ENCODE measurements around the gene HTRA3. TPM values are rescaled to one million over a fixed set of nuclear protein-coding genes. Genes with fewer than 3 reads are reported as not detected.

HTRA3 gene
- total RNA-seq, 1 experiment from 2014 or later: not detected

- TF ChIP-seq CTCF (IDR thresholded peaks at IDR 0.05; ENCODE audit: unreplicated experiment): no peak
- no peak overlapping the region for H3K4me3 Mint-ChIP-seq (ENCODE audit: low read depth, unreplicated experiment)
- H3K27me3 Mint-ChIP-seq (ENCODE audit: unreplicated experiment): peaks cover under 1% of the 10 kb centered on the region
- DNase-seq: no peak
- H3K9me3 Mint-ChIP-seq (ENCODE audit: low read depth, unreplicated experiment): peaks cover 3% of the 10 kb centered on the region
- CTCF ChIA-PET: no interaction called here
- no TSS peak for BruUV-seq (replicated peaks)
- no peak overlapping the region for H3K27ac Mint-ChIP-seq (ENCODE audit: unreplicated experiment)
- H3K36me3 Mint-ChIP-seq (ENCODE audit: insufficient read depth, unreplicated experiment): no peaks in the 10 kb centered on the region
- intact Hi-C loops (cut with micrococcal nuclease; ENCODE audit: unreplicated experiment): no loop called here
- no peaks in the 10 kb centered on the region for H3K4me1 Mint-ChIP-seq (ENCODE audit: low read depth, unreplicated experiment)
Measured at GRCh38 chr4:8322794-8323704, 53.5 kb downstream of the HTRA3 start.

- H3K27me3 Mint-ChIP-seq (ENCODE audit: unreplicated experiment): peaks cover 11% of the 10 kb centered on the region
- CTCF ChIA-PET: no interaction called here
- DNase-seq: no peak
- H3K4me3 Mint-ChIP-seq (ENCODE audit: low read depth, unreplicated experiment): no peak overlapping the region
- peaks cover 3% of the 10 kb centered on the region for H3K9me3 Mint-ChIP-seq (ENCODE audit: low read depth, unreplicated experiment)
- no peaks in the 10 kb centered on the region for H3K36me3 Mint-ChIP-seq (ENCODE audit: insufficient read depth, unreplicated experiment)
- H3K27ac Mint-ChIP-seq (ENCODE audit: unreplicated experiment): no peak overlapping the region
- BruUV-seq (replicated peaks): no TSS peak
- no peak for TF ChIP-seq CTCF (IDR thresholded peaks at IDR 0.05; ENCODE audit: unreplicated experiment)
- intact Hi-C loops (cut with micrococcal nuclease; ENCODE audit: unreplicated experiment): no loop called here
- H3K4me1 Mint-ChIP-seq (ENCODE audit: low read depth, unreplicated experiment): no peaks in the 10 kb centered on the region
Measured at GRCh38 chr4:8323947-8324555, 54.5 kb downstream of the HTRA3 start.

- TF ChIP-seq CTCF (IDR thresholded peaks at IDR 0.05; ENCODE audit: unreplicated experiment): no peak
- no TSS peak for BruUV-seq (replicated peaks)
- intact Hi-C loops (cut with micrococcal nuclease; ENCODE audit: unreplicated experiment): no loop called here
- CTCF ChIA-PET: no interaction called here
- peaks cover 18% of the 10 kb centered on the region for H3K27me3 Mint-ChIP-seq (ENCODE audit: unreplicated experiment)
- H3K4me1 Mint-ChIP-seq (ENCODE audit: low read depth, unreplicated experiment): no peaks in the 10 kb centered on the region
- DNase-seq: no peak
- H3K27ac Mint-ChIP-seq (ENCODE audit: unreplicated experiment): no peak overlapping the region
- no peaks in the 10 kb centered on the region for H3K36me3 Mint-ChIP-seq (ENCODE audit: insufficient read depth, unreplicated experiment)
- H3K9me3 Mint-ChIP-seq (ENCODE audit: low read depth, unreplicated experiment): peaks cover 3% of the 10 kb centered on the region
- no peak overlapping the region for H3K4me3 Mint-ChIP-seq (ENCODE audit: low read depth, unreplicated experiment)
Measured at GRCh38 chr4:8324640-8325239, 55.2 kb downstream of the HTRA3 start.

GRCh38 chr4:8325291-8325973 lies 55.9 kb downstream of the HTRA3 start:
- CTCF ChIA-PET: no interaction called here
- peaks cover 25% of the 10 kb centered on the region for H3K27me3 Mint-ChIP-seq (ENCODE audit: unreplicated experiment)
- intact Hi-C loops (cut with micrococcal nuclease; ENCODE audit: unreplicated experiment): no loop called here
- no peaks in the 10 kb centered on the region for H3K36me3 Mint-ChIP-seq (ENCODE audit: insufficient read depth, unreplicated experiment)
- H3K27ac Mint-ChIP-seq (ENCODE audit: unreplicated experiment): no peak overlapping the region
- no TSS peak for BruUV-seq (replicated peaks)
- H3K4me1 Mint-ChIP-seq (ENCODE audit: low read depth, unreplicated experiment): no peaks in the 10 kb centered on the region
- no peak for TF ChIP-seq CTCF (IDR thresholded peaks at IDR 0.05; ENCODE audit: unreplicated experiment)
- no peak overlapping the region for H3K4me3 Mint-ChIP-seq (ENCODE audit: low read depth, unreplicated experiment)
- H3K9me3 Mint-ChIP-seq (ENCODE audit: low read depth, unreplicated experiment): peaks cover 3% of the 10 kb centered on the region
- no peak for DNase-seq

All from Calu3 (cell line).